Measurements from ENCODE around the gene LRRC38.
"Not testable (repeated sequence)": the region's sequence is repeated elsewhere in the genome, so short reads cannot be mapped to it uniquely, and the experiment has no call there.

LRRC38 gene

GRCh38 chr1:13513895-13514546, at the start of gene LRRC38:
Gene LRRC38 (minus strand): TSS chr1:13514003. CDS start chr1:13513593, 410 bp downstream.
- no peak for DNase-seq (ENCODE audit: low spot score)
- H3K27ac ChIP-seq, result no peak within 1 kb of the TSS
- POLR2A ChIA-PET (ENCODE audit: low non-redundant PET), result no interaction called here
- CTCF ChIA-PET, result interaction anchor here (0.6 to 0.7 kb wide), 3 partner anchors 16 to 42 kb away, joined by 3 to 5 read pairs (median 3); no protein-coding TSS in a partner anchor
- no peak for TF ChIP-seq CTCF (conservative IDR thresholded peaks at IDR 0.05; ENCODE audit: low read depth)

- CTCF ChIA-PET, result interaction anchor here (0.5 kb wide), 1 partner anchor 50 kb away, joined by 4 read pairs; no protein-coding TSS in a partner anchor
- DNase-seq (ENCODE audit: low spot score); POLR2A ChIA-PET (ENCODE audit: low non-redundant PET); H3K27ac ChIP-seq: not testable (repeated sequence)
Measured at GRCh38 chr1:13562981-13563380, 49.2 kb upstream of the LRRC38 start.

- ChIA-PET POLR2A (ENCODE audit: low non-redundant PET) (no interaction called here), CTCF (no interaction called here)
- DNase-seq (ENCODE audit: low spot score), result no peak
- no peak for TF ChIP-seq CTCF (conservative IDR thresholded peaks at IDR 0.05; ENCODE audit: low read depth)
- H3K27ac ChIP-seq, result no peak overlapping the region
Measured at GRCh38 chr1:13560541-13560940, 46.7 kb upstream of the LRRC38 start.

- no peak for TF ChIP-seq CTCF (conservative IDR thresholded peaks at IDR 0.05; ENCODE audit: low read depth)
Measured at GRCh38 chr1:13556224-13556764, 42.5 kb upstream of the LRRC38 start.

GRCh38 chr1:13554798-13555197, 41.0 kb upstream of the LRRC38 start:
- POLR2A ChIA-PET (ENCODE audit: low non-redundant PET), result no interaction called here
- DNase-seq (ENCODE audit: low spot score), result no peak
- no peak overlapping the region for H3K27ac ChIP-seq
- CTCF ChIA-PET, result interaction anchor here (0.6 kb wide), 1 partner anchor 259 kb away, joined by 5 read pairs; no protein-coding TSS in a partner anchor
- no peak for TF ChIP-seq CTCF (conservative IDR thresholded peaks at IDR 0.05; ENCODE audit: low read depth)

More at GRCh38 chr1:13556224-13556764, 42.5 kb upstream of the LRRC38 start:
- no peak overlapping the region for H3K27ac ChIP-seq
- POLR2A ChIA-PET (ENCODE audit: low non-redundant PET), result no interaction called here
- CTCF ChIA-PET, result interaction anchor here (0.6 kb wide), 1 partner anchor 15 kb away, joined by 3 read pairs; no protein-coding TSS in a partner anchor
- DNase-seq (ENCODE audit: low spot score), result no peak

GRCh38 chr1:13550663-13551062, 36.9 kb upstream of the LRRC38 start:
- POLR2A ChIA-PET (ENCODE audit: low non-redundant PET), result no interaction called here
- no peak for TF ChIP-seq CTCF (conservative IDR thresholded peaks at IDR 0.05; ENCODE audit: low read depth)
- DNase-seq (ENCODE audit: low spot score), result no peak
- CTCF ChIA-PET, result no interaction called here
- H3K27ac ChIP-seq, result no peak overlapping the region

- CTCF ChIA-PET, result interaction anchor here (0.7 kb wide), 1 partner anchor 151 kb away, joined by 3 read pairs; no protein-coding TSS in a partner anchor
- no peak for TF ChIP-seq CTCF (conservative IDR thresholded peaks at IDR 0.05; ENCODE audit: low read depth)
- POLR2A ChIA-PET (ENCODE audit: low non-redundant PET), result no interaction called here
- no peak for DNase-seq (ENCODE audit: low spot score)
- no peak overlapping the region for H3K27ac ChIP-seq
Measured at GRCh38 chr1:13549521-13549920, 35.7 kb upstream of the LRRC38 start.

Data from RWPE1 (cell line).